ENCODE measurements around the gene ENPP6. TPM values are rescaled to one million over a fixed set of nuclear protein-coding genes. Genes with fewer than 3 reads are reported as not detected.

ENPP6 gene
- total RNA-seq, 3 donors from 2014 or later (not counting 1 experiment from before 2014, with no cell fraction given), result 0.23 TPM; not detected in 2

DNA sequence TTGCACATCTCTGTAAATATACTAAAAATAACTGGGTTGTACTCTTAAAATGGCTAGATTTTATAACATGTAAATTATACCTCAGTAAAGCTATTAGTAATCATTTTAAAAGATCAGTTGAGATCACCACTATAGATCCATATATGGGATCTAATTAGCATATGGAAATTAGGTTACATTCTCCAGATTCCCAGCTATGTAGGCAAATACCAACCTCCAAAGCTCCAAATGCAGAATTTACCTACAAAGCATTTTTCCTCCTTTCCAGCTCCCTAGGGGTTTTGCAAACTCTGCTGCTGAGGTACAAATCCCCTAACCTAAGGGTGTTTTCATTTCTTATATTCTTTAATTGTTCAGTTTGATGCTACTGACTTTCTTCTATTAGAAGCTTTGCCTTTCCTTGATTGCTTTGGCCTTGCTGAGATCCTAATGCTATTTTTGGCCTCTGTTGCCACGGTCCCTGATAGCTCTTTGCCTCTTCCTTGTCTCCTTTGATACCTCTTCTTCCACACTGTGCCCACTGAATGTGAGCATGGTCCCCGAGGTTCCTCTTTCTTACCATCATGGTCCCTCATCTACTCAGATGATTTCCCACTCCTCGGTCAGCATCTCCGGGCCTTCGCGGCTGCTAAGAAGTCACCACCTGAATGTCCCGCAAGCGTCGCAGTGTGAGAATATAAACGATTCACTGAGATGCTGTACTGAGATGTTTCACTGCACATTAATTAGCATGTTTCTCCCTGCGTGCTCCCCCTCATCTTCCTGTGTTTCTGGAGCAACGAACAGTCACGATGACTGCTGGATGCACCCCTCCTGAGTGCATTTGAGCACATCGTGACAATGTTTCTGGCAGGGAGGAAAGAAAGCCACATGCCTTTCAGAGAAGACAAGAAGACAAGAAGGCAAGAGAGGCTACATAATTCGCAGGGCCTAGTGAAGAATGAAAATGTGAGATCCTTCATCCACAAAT is 23.8 kb downstream of the ENPP6 start:
- Mint-ChIP-seq H3K9me3 (no peaks in the 10 kb centered on the region), H3K27ac (no peak overlapping the region), H3K4me1 (no peaks in the 10 kb centered on the region), H3K4me3 (no peak overlapping the region), H3K36me3 (no peaks in the 10 kb centered on the region), H3K27me3 (ENCODE audit: low read depth in 2 of 2) (peaks cover 15 to 44% of the 10 kb centered on the region in 2 donors)
- H3K27me3 ChIP-seq (ENCODE audit: control insufficient read depth, insufficient read depth, low read length), result no peaks in the 10 kb centered on the region
- no peaks in the 10 kb centered on the region for H3K9me3 ChIP-seq (ENCODE audit: control insufficient read depth, insufficient read depth, low read length)
- WGBS (ENCODE audit: insufficient coverage), result 90% methylated on average over 14 of the region's 15 CpGs
- no peak overlapping the region for H3K27ac ChIP-seq (ENCODE audit: low read length)
- ATAC-seq, result no peak
- H3K36me3 ChIP-seq (ENCODE audit: control insufficient read depth, insufficient read depth, low read length), result no peaks in the 10 kb centered on the region
- TF ChIP-seq, protein P1, sequence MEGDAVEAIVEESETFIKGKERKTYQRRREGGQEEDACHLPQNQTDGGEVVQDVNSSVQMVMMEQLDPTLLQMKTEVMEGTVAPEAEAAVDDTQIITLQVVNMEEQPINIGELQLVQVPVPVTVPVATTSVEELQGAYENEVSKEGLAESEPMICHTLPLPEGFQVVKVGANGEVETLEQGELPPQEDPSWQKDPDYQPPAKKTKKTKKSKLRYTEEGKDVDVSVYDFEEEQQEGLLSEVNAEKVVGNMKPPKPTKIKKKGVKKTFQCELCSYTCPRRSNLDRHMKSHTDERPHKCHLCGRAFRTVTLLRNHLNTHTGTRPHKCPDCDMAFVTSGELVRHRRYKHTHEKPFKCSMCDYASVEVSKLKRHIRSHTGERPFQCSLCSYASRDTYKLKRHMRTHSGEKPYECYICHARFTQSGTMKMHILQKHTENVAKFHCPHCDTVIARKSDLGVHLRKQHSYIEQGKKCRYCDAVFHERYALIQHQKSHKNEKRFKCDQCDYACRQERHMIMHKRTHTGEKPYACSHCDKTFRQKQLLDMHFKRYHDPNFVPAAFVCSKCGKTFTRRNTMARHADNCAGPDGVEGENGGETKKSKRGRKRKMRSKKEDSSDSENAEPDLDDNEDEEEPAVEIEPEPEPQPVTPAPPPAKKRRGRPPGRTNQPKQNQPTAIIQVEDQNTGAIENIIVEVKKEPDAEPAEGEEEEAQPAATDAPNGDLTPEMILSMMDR (IDR thresholded peaks at IDR 0.05), result no peak
- no peak for DNase-seq
- intact Hi-C loops (cut with micrococcal nuclease), result no loop called here
- no peaks in the 10 kb centered on the region for H3K4me1 ChIP-seq (ENCODE audit: control insufficient read depth, insufficient read depth, low read length)
- no peak overlapping the region for H3K4me3 ChIP-seq (ENCODE audit: low read length)

DNA sequence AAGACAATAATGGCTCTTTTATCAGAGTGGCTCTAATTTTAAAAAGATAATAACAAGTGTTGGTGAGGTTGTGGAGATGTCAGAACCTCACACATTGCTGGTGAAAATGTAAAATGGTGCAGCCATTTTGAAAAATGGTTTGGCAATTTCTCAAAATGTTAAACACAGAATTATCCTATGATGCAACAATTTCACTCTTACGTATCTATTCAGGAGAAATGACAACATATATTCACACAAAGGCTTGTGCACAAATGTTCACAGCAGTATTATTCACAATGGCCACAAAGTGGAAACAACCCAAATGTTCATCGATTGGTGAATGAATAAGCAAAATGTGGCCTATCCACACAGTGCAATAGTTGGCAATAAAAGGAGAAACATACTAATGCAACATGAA is 24.7 kb downstream of the ENPP6 start:
- ATAC-seq, result no peak
- Mint-ChIP-seq H3K27ac (no peak overlapping the region), H3K4me3 (no peak overlapping the region), H3K4me1 (no peaks in the 10 kb centered on the region), H3K36me3 (no peaks in the 10 kb centered on the region), H3K27me3 (ENCODE audit: low read depth in 2 of 2) (peaks cover 15 to 44% of the 10 kb centered on the region in 2 donors), H3K9me3 (no peaks in the 10 kb centered on the region)
- H3K9me3 ChIP-seq (ENCODE audit: control insufficient read depth, insufficient read depth, low read length), result no peaks in the 10 kb centered on the region
- H3K27ac ChIP-seq (ENCODE audit: low read length), result no peak overlapping the region
- intact Hi-C loops (cut with micrococcal nuclease), result no loop called here
- no peaks in the 10 kb centered on the region for H3K27me3 ChIP-seq (ENCODE audit: control insufficient read depth, insufficient read depth, low read length)
- no peak for DNase-seq
- H3K4me3 ChIP-seq (ENCODE audit: low read length), result no peak overlapping the region
- TF ChIP-seq, protein P1 (IDR thresholded peaks at IDR 0.05), result no peak
- H3K36me3 ChIP-seq (ENCODE audit: control insufficient read depth, insufficient read depth, low read length), result no peaks in the 10 kb centered on the region
- no peaks in the 10 kb centered on the region for H3K4me1 ChIP-seq (ENCODE audit: control insufficient read depth, insufficient read depth, low read length)
- WGBS (ENCODE audit: insufficient coverage), result 89% methylated on average over 2 of the region's 2 CpGs

DNA sequence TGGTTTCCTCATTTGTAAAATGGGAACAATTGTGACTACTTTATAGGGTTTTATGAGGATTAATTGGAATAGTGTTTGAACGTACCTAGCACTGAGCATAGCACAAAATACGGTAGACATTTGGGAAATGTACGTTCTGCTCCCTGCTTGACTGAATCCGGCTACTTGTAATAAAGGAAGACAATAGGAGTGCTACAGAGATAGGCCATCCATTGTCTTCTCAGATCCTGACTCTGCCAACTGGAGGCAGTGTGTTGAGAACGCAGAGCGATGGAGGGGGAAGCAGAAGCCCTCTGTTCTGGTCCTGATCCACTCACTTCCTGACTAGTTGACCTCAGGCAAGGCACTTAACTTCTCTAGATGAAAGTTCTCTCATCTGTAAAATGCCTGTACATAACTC is 26.4 kb downstream of the ENPP6 start:
- ATAC-seq (no peak), DNase-seq (no peak)
- Histone ChIP-seq H3K36me3 (ENCODE audit: control insufficient read depth, insufficient read depth, low read length) (no peaks in the 10 kb centered on the region), H3K4me3 (ENCODE audit: low read length) (no peak overlapping the region), H3K4me1 (ENCODE audit: control insufficient read depth, insufficient read depth, low read length) (no peaks in the 10 kb centered on the region), H3K27ac (ENCODE audit: low read length) (no peak overlapping the region), H3K9me3 (ENCODE audit: control insufficient read depth, insufficient read depth, low read length) (no peaks in the 10 kb centered on the region), H3K27me3 (ENCODE audit: control insufficient read depth, insufficient read depth, low read length) (no peaks in the 10 kb centered on the region)
- Mint-ChIP-seq H3K4me1 (no peaks in the 10 kb centered on the region), H3K27ac (no peak overlapping the region), H3K4me3 (no peak overlapping the region), H3K27me3 (ENCODE audit: low read depth in 2 of 2) (peaks cover 14 to 32% of the 10 kb centered on the region in 2 donors), H3K36me3 (no peaks in the 10 kb centered on the region), H3K9me3 (no peaks in the 10 kb centered on the region)
- TF ChIP-seq, protein P1 (IDR thresholded peaks at IDR 0.05), result no peak
- intact Hi-C loops (cut with micrococcal nuclease), result no loop called here
- 94% methylated on average over 6 of the region's 6 CpGs for WGBS (ENCODE audit: insufficient coverage)

All from natural killer cell (primary cell).